IPS-18c (cell line): Measurements from ENCODE around the gene LETM1.

Experiments used
- H3K4me3 ChIP-seq: 2 replicates; pipeline ENCODE4 v1.7.0; 2013; ENCODE audit warnings: low read depth, mild to moderate bottlenecking, low read length, moderate library complexity; ENCODE audit not compliant: insufficient read depth
- H3K9me3 ChIP-seq: one replicate; pipeline ENCODE4 v1.6.1; 2013; ENCODE audit warnings: mild to moderate bottlenecking, low read length, moderate library complexity; ENCODE audit not compliant: control insufficient read depth, insufficient read depth

Gene LETM1

GRCh38 chr4:1806223-1806564, 49.8 kb downstream of the LETM1 start:
- Histone ChIP-seq H3K9me3 (peaks cover 2% of the 10 kb centered on the region), H3K4me3 (no peak overlapping the region)

GRCh38 chr4:1805493-1806222, 50.3 kb downstream of the LETM1 start:
- H3K9me3 ChIP-seq, result peaks cover under 1% of the 10 kb centered on the region
- no peak overlapping the region for H3K4me3 ChIP-seq

GRCh38 chr4:1804638-1805492, 51.1 kb downstream of the LETM1 start:
- no peak overlapping the region for H3K4me3 ChIP-seq
- no peaks in the 10 kb centered on the region for H3K9me3 ChIP-seq

- H3K4me3 ChIP-seq, result no peak overlapping the region; the same call in 1 of the 2 replicates
- H3K9me3 ChIP-seq, result no peaks in the 10 kb centered on the region
Measured at GRCh38 chr4:1803523-1804423, 52.2 kb downstream of the LETM1 start.

- H3K4me3 ChIP-seq, result no peak overlapping the region
- no peaks in the 10 kb centered on the region for H3K9me3 ChIP-seq
Measured at GRCh38 chr4:1802720-1803522, 53.0 kb downstream of the LETM1 start.

GRCh38 chr4:1802151-1802715, 53.7 kb downstream of the LETM1 start:
- H3K9me3 ChIP-seq, result no peaks in the 10 kb centered on the region
- no peak overlapping the region for H3K4me3 ChIP-seq

- no peak overlapping the region for H3K4me3 ChIP-seq
- H3K9me3 ChIP-seq, result no peaks in the 10 kb centered on the region
Measured at GRCh38 chr4:1801286-1801958, 54.5 kb downstream of the LETM1 start.

GRCh38 chr4:1800805-1801204, 55.2 kb downstream of the LETM1 start:
- Histone ChIP-seq H3K9me3 (no peaks in the 10 kb centered on the region), H3K4me3 (no peak overlapping the region)

GRCh38 chr4:1799387-1800375, 56.3 kb downstream of the LETM1 start:
- Histone ChIP-seq H3K4me3 (no peak overlapping the region), H3K9me3 (no peaks in the 10 kb centered on the region)

- H3K4me3 ChIP-seq, result no peak overlapping the region
- no peaks in the 10 kb centered on the region for H3K9me3 ChIP-seq
Measured at GRCh38 chr4:1798580-1799386, 57.2 kb downstream of the LETM1 start.

GRCh38 chr4:1797861-1798579, 57.9 kb downstream of the LETM1 start:
- Histone ChIP-seq H3K4me3 (no peak overlapping the region), H3K9me3 (no peaks in the 10 kb centered on the region)

- Histone ChIP-seq H3K9me3 (no peaks in the 10 kb centered on the region), H3K4me3 (no peak overlapping the region)
Measured at GRCh38 chr4:1797298-1797860, 58.6 kb downstream of the LETM1 start.

- Histone ChIP-seq H3K9me3 (no peaks in the 10 kb centered on the region), H3K4me3 (no peak overlapping the region; the same call in 1 of the 2 replicates)
Measured at GRCh38 chr4:1796486-1797204, 59.3 kb downstream of the LETM1 start.
